Fibroblast of upper back skin (primary cell): ENCODE data around the gene ERGIC1.

ENCODE experiments used
- DNase-seq: peaks from one replicate; pipeline ENCODE4 v3.0.0-alpha.2; 2013

The ERGIC1 gene

GRCh38 chr5:172925336-172925948 lies 91.4 kb downstream of the ERGIC1 start:
- no peak for DNase-seq

DNA sequence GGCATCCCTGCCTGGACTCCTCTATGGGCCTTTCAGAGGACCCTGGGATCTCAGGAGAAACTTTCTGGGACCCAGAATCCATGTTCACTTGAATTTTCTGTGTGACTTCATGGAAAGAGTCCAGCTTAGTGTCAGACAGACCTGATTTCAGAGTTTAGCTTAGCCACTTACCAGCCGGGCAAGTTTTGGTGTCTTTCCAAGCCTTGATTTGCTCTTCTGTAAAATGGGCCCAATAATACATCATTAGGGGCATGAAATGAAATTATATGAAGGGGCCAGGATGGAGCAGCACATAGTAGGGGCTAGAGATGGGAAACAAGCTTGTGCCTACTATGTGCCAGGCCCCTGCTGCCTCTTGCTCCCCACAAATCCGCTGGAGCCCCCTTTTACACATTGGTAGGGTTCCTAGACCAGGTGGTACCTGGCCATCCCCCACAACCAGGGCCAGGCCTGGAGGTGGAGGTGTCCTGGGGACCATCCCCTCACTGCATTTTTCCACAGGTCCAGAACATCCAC lies 92.0 kb downstream of the ERGIC1 start:
- DNase-seq: no peak

- no peak for DNase-seq
Observed at GRCh38 chr5:172926796-172927195, 92.7 kb downstream of the ERGIC1 start.

- peak; percentile 79 for DNase-seq
Observed at GRCh38 chr5:172929371-172929838, 95.4 kb downstream of the ERGIC1 start.

DNA sequence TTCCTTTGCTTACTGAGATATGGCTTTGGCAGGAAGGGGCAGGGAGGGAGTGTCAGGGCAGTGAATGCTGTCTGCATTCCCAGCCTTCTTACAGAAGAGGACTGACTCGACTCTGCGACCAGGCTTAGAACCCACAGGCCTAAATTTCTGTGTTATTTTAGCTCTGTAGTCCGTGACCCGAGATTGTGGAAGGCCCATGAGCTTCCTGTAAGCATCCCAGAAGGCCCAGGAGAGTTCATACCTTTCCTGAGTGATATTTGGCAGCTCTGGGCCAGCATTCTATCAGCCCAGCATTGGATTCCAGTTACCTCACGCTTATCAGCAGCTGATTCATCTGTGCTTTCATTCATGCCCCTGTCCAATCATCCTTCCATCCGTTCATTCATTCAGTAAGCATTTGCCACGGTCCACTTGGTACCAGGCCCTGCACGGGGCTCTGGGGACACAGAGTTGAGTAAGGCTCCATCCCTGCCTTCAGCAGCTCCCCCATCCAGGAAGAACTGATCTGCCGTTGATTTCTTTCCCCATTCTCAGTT lies 97.0 kb downstream of the ERGIC1 start:
- DNase-seq: peak; percentile 87

DNA sequence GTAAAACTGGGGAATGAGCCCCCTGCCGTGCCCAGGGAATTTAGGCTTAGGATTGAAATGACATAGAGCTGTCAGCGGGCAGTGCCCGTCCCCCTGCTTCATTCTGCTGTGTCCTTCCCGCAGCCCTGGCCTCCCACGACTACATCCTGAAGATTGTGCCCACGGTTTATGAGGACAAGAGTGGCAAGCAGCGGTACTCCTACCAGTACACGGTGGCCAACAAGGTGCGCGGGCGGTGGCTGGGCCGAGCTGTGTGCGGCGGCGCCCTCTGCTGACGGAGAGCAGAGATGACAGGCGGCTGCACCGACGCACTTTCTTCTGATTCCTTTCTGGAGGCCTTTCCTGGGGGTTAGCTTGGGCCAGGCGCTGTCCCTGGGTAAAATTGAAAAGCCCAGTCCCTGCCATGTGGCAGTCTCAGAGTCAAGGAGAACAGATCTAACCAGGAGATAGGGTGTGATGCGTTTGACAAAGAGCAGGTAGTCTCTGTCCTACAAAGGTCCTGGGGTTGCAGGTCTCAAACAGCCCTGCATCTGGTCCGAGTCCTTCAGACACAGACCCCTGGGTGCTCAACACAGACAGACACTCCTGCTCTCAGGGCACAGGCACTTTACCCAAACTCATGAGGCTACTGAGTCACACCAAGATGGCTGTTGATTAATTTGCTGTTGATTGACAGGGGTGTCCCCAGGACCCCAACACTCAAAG lies 98.4 kb downstream of the ERGIC1 start:
- peak; percentile 56 for DNase-seq

GRCh38 chr5:172933238-172933637 lies 99.2 kb downstream of the ERGIC1 start:
- no peak for DNase-seq

DNA sequence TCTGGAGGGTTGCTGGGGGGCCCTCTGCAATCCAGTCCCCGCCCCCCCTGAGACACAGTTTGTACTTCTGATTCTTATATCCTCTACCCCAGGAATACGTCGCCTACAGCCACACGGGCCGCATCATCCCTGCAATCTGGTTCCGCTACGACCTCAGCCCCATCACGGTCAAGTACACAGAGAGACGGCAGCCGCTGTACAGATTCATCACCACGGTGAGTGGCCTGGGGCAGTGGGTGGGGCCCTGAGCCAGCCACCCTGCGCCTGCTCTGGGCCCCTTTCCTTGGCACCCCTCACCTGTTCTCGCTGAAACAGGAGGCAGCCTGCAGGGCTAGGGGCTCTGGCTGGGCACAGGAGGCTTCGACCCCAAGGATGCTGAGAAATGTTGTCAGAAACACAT lies 101.0 kb downstream of the ERGIC1 start:
- no peak for DNase-seq

DNA sequence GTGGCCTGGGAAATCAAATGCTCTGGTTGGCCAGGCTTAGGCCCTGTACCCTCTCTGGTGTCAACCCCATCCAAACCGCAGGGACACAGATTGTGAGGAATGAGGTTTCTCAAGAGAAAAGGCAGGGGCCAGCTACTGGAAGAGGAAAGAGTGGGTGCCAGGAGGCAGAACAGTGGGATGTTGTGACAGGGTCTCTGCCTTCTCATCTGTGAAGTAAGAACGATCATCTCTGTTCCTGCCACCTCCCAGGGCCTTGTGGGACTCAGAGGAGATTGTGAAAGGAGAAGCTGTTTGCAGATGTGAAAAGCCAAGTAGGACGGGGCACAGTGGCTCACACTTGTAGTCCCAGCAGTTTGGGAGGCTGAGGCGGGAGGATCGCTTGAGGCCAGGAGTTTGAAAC lies 102.3 kb downstream of the ERGIC1 start:
- DNase-seq: no peak

- peak; percentile 60 for DNase-seq
Observed at GRCh38 chr5:172939071-172939470, 105.0 kb downstream of the ERGIC1 start.

DNA sequence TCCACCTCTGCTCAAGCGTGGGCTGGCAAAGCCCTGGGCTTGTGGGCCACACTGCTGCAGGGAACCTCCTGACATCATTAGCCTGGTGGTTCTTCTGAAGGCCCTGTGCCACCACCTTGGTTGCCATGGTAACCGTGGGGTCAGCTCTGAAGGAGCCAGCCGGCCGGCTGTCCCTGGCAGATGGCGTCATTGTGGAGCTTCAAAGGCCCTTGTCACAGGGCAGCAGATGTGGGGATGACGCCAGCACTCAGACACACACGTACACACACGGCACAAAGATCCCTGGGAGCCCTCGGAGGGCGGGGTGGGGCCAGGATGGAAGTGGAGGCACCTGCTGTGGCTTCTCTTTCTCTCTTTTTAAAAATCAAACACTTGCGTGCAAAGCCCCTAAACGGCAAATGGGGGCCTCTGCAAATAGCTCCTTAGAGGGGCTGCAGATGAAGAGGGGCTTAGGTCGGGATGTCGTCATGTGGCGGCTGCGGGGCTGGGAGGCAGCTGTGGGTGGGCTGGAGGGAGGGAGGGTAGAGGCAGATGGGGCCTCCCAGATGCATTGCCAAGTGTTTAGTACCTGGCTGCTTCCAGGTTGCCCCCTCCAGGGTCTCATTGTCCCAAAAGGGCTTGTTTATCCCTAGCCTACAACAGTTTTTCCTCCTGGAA lies 105.7 kb downstream of the ERGIC1 start:
- DNase-seq: peak; percentile 21

DNA sequence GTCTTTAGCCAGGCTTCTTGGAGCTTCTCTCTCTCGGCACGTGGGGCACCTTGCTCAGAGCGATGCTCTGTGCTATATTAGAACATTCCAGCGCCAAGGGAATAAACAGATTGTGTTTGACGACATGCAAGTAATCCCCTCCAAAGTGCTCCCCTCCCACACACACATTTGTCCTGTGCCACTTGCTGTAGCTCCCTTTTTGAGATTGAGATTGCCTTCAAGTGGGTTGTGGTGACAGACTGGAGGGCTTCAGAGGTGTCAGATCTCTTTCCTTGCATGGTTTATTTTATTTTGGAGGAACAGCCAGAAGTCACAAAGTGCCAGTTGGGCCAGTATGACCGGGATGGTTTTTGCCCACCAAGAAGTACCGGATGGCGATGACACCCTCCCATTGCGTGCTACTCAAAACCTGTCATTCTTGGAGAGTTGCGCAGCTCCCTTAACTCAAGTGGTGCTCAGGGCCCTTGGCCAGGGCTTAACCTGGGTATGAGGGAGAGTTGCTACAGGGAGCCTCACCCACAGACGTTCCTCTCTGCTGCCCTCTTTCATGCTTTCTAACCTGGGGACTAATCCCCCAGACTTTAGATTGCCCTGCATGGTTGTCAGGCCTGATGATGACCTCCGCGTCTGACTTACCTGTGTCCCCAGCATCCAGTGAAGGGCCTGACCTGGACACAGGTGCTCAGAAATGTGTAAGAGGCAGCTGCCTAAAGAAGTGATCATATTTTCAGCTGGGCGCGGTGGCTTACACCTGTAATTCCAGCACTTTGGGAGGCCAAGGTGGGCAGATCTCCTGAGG lies 106.4 kb downstream of the ERGIC1 start:
- no peak for DNase-seq

DNA sequence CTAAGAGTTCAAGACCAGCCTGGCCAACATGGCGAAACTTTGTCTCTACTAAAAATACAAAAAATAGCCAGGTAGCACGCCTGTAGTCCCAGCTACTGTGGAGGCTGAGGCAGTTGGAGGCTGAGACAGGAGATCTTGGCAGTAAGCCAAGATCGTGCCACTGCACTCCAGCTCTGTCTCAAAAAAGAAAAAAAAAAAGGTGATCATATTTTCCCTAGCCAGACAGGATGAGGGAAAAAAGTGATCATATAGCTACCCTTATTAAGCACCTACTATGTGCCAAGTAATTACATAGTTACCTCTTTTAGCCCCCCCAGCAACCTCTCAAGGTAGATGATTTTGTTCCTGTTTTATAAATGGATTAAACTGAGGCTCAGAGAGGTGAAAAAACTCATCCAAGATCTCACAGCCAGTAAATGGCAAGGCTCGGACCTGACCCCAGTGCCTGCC lies 107.0 kb downstream of the ERGIC1 start:
- DNase-seq: no peak

DNA sequence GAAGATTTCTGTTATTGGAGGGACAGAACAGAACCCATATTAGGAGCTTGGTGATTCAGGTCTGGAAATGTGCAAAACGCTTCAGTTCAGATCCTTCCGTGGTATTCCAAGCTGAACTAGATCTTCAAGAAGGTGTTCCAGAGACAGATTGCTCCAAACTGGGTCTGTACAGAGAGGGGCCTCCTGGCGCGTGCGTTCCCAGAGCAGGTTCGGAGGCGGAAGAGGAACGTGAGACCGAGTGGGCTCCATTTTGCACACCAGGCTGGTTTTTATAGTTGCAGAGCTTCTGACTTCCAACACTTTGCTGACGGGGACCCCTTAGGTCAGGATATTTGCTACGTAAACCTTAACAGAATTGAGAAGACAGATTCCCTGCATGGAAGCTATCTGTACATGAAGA lies 108.5 kb downstream of the ERGIC1 start:
- no peak for DNase-seq

DNA sequence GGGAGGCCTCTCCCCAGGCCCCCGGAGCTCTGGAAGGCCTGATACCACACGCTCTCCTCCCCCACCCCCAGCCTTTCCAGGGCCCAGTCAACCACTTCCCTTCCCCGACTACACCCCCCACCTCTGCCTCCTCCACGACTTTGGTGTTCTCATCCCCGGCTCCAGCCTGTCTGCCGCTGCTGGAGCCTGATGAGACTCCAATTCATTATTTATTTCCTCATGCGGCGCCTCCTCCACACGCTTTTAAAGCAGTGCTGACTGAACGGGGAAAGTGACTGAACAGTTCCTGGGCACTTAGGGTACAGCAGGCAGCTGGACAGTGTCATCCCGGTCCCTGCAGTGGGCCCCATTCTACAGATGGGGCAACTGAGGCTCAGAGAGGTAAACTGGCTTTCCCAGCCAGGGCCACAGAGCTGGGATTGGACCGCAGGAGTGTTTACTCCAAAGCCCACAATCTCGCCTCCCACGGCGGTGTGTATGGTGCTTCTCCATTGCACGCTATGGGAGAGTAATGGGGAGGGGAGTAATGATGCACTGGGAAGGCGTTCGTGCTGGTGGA lies 109.3 kb downstream of the ERGIC1 start:
- peak; percentile 97 for DNase-seq

GRCh38 chr5:172943906-172944305 lies 109.9 kb downstream of the ERGIC1 start:
- DNase-seq: no peak

DNA sequence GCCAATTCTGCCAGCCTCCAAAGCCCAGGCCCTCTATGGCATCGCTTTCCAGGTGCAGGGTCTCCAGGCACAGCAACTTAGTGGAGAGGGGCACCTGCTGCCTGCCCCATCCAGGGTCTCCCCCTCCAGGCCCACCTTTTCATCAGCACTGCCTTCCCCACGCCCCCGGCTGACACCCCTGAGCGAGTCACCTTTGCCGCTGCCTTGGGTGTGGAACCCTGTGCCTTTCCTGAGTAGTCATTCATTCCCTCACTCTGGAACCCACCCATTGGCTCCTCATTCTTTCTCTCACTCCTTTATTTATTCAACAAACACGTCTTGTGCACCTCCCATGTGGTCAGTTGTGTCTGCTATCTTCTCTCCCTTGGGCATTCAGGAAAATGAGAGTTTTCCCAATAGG lies 110.7 kb downstream of the ERGIC1 start:
- DNase-seq: no peak

DNA sequence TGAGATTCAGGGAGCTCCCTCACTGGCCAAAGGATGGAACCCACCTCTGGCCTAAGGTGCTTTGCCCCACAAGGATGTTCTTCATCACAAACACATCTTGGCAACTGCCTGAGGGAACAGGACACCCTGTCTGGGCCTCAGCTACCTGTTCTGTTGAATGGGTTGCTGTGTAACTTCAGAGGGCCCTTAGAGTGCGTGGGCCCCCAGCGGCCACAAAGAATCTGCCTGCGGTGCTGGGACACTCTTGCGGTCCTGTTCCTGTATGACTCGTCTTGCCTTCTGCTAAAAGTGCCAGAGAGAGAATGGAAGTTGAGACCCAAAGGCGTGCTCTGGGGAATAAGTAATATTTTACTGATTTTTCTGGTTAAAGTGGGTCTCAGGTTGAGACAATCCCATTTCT lies 111.1 kb downstream of the ERGIC1 start:
- DNase-seq: no peak

GRCh38 chr5:172946146-172946545 lies 112.1 kb downstream of the ERGIC1 start:
- no peak for DNase-seq

GRCh38 chr5:172949426-172949825 lies 115.4 kb downstream of the ERGIC1 start:
- DNase-seq: no peak

DNA sequence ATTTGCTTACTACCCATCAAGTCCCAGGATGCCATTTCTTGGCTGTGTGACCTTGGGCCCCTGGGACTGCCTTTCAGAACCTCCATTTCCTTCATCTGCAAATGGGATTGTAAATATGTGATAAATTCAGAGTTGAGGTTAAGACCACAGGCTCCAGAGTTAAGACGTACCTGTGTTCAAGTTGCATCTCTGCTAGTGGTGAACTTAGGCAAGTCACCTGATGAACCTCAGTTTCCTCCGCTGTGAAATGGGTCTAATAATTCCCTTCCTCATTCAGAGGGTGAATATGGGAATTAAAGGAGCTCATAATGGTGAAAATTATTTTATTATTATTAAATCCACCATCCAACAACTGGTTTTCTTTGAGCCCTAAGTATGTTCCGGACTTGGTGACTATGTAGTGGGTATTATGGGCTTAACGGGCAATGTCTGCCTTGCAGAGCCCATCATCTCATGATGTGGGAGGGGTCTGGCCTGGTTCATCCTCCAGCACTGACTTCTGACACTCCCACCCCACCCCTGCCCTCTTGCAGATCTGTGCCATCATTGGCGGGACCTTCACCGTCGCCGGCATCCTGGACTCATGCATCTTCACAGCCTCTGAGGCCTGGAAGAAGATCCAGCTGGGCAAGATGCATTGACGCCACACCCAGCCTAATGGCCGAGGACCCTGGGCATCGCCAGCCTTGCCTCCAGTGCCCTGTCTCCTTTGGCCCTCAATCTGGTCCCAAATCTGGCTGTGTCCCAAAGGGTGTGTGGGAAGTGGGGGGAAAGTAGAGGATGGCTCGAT lies 116.3 kb downstream of the ERGIC1 start:
- no peak for DNase-seq
